Measurements from ENCODE around the gene GSTT2.

The GSTT2 gene

GRCh38 chr22:24008381-24009226 lies 28.7 kb downstream of the GSTT2 start:
- DNase-seq (ENCODE audit: low read depth in 2 of 3, low spot score in 1 of 3): no peak

- DNase-seq (ENCODE audit: low read depth in 2 of 3, low spot score in 1 of 3): no peak
Observed at GRCh38 chr22:24009227-24010017, 29.5 kb downstream of the GSTT2 start.

- no peak for DNase-seq (ENCODE audit: low read depth in 2 of 3, low spot score in 1 of 3)
Observed at GRCh38 chr22:24010018-24010391, 30.1 kb downstream of the GSTT2 start.

DNA sequence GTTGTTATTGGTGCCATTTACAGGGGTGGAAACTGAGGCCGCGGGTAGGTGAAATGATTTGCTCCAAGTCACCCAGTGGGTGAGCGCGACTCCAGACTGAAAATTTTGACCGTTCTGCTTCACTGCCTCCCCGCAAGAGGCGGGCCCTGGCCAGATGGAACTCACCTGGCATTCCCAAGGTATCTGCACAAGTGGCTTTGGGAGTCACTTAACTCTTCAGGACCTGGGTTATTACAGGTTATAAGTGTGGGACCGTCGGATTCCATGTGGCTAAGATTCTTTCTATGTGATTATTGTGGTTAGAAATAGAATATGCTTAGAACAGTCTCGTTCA lies 31.8 kb downstream of the GSTT2 start:
- DNase-seq (ENCODE audit: low read depth in 2 of 3, low spot score in 1 of 3): no peak

DNA sequence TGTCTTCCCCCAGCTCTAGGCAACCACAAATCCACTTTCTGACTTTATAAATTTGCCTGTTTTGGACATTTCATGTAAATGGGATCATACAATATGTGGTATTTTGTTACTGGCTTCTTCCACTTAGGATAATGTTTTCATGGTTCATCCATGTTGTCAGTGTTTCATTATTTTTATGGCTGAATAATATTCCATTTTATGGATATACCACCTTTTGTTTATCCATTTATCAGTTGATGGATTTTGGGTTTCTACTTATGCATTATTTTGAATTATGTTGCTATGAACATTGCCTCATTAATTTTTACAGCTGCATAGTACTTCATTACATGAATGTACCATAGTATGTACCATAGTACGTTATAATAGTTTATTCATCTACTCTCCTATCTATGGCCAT lies 36.2 kb downstream of the GSTT2 start:
- DNase-seq (ENCODE audit: low read depth in 2 of 3, low spot score in 1 of 3): no peak

DNA sequence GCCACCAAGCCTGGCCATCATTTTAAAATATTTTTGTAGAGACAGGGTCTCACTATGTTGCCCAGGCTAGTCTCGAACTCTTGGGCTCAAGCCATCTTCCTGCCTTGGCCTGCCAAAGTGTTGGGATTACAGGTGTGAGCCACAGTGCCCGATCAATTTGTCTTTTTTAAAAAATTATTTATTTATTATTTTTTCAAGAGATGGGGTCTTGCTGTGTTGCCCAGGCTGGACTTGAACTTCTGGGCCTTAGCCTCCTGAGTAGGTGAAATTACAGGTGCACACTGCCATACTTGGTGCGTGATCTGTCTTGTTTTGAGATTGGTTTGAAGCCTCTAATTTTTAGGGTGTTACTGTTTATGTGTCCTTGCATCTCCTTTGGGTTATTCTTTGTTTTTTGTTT lies 41.4 kb downstream of the GSTT2 start:
- no peak for DNase-seq (ENCODE audit: low read depth in 2 of 3, low spot score in 1 of 3)

GRCh38 chr22:24023204-24023789 lies 43.4 kb downstream of the GSTT2 start:
- DNase-seq (ENCODE audit: low read depth in 2 of 3, low spot score in 1 of 3): no peak

GRCh38 chr22:24024354-24024753 lies 44.4 kb downstream of the GSTT2 start:
- no peak for DNase-seq (ENCODE audit: low read depth in 2 of 3, low spot score in 1 of 3)

DNA sequence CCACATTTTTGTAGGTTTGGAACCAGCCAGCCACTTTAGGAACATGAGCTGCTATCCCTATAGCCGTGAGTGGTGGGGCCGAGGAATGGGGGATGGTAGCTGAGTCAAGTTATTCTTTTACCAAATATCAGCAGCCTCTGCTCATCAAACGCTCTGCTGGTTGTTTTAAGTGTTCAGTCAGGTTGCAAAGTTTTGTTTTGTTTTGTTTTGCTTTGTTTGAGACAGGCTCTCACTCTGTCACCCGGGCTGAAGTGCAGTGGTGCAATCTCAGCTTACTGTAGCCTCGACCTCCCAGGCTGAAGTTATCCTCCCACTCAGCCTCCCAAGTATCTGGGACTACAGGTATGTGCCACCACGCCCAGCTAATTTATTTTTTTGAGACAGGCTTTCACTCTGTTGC lies 45.5 kb downstream of the GSTT2 start:
- DNase-seq (ENCODE audit: low read depth in 2 of 3, low spot score in 1 of 3): no peak

GRCh38 chr22:24026056-24026455 lies 46.1 kb downstream of the GSTT2 start:
- no peak for DNase-seq (ENCODE audit: low read depth in 2 of 3, low spot score in 1 of 3)

GRCh38 chr22:24026733-24027132 lies 46.8 kb downstream of the GSTT2 start:
- no peak for DNase-seq (ENCODE audit: low read depth in 2 of 3, low spot score in 1 of 3)

GRCh38 chr22:24027389-24027975 lies 47.5 kb downstream of the GSTT2 start:
- no peak for DNase-seq (ENCODE audit: low read depth in 2 of 3, low spot score in 1 of 3)

DNA sequence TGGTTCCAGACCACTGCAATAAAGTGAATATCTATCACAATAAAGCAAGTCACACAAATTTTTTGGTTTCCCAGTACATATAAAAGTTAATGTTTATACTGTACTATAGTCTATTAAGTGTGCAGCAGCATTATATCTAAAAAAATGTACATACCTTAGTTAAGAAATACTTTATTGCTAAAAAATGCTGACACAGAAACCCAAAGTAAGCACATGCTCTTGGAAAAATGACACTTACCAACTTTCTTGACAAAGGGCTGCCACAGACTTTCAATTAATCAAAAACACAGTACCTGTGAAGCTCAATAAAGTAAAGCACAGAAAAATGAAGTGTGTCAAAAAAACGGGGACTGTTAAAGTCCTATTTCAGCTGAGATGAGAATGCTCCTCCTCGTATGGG lies 48.1 kb downstream of the GSTT2 start:
- no peak for DNase-seq (ENCODE audit: low read depth in 2 of 3, low spot score in 1 of 3)

DNA sequence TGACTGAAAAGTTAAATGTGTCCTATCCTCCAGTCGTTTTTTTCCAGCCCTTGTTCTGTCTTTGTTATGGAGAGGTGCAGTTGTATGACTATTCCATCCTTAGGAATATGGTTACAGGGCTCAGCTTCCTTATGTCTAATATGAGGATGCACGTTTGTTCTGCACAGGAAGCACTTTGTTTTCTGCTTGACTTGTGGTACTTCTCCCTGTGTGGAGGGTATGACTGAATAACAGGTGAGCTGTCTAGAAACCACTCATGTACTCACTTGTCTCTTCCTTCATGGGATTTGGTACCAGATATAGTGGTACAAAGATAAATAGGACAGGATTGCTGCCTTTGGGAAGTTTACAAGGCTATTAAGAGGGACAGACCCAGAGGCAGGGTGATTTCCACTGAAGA lies 48.6 kb downstream of the GSTT2 start:
- DNase-seq (ENCODE audit: low read depth in 2 of 3, low spot score in 1 of 3): no peak

DNA sequence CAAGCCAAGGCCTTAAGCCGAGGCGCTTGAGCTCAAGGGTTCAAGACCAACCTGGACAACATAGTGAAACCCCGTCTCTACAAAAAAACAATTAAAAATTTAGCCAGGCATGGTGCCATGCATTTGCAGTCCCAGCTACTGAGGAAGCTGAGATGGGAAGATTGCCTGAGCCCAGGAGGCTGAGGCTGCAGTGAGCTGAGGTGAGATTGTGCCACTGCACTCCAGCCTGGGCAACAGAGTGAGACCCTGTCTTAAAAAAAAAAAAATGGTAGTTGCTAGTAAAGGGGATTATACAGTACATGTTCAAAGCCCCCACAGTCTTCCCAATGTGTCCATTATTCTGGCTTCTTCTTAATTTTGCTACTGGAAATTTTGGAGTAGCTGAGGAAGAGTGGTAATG lies 49.4 kb downstream of the GSTT2 start:
- DNase-seq (ENCODE audit: low read depth in 2 of 3, low spot score in 1 of 3): no peak

- no peak for DNase-seq (ENCODE audit: low read depth in 2 of 3, low spot score in 1 of 3)
Observed at GRCh38 chr22:24030186-24030702, 50.3 kb downstream of the GSTT2 start.
